Urinary bladder (tissue), 2 donors: ENCODE results near the gene PGK1. TPM values are rescaled to one million over a fixed set of nuclear protein-coding genes. Genes with fewer than 3 reads are reported as not detected.

ENCODE experiments used
- polyA plus RNA-seq: library from polyadenylated mRNA; stranded (reverse); fragments of 200-250 nt; gene quantifications from one replicate; pipeline ENCODE4 v1.2.3, GENCODE V29; 2013
- total RNA-seq: library from RNA; depleted of rRNA; stranded (reverse); fragments of >200 nt; gene quantifications from one replicate; pipeline ENCODE4 v1.2.3, GENCODE V29; 2014
- donor health status: healthy.

Gene PGK1
- total and polyA plus RNA-seq, 2 donors: 101 to 205 TPM

Other genes starting within 250 kb of the PGK1 start
- gene MAGT1, start 208.8 kb upstream of the PGK1 start, total RNA-seq: 108 TPM
- 24.7 TPM for gene MAGT1, start 208.8 kb upstream of the PGK1 start, polyA plus RNA-seq
- 350 TPM for gene COX7B, start 204.8 kb upstream of the PGK1 start, total RNA-seq
- 645 TPM for gene COX7B, start 204.8 kb upstream of the PGK1 start, polyA plus RNA-seq
- 29.6 TPM for gene ATP7A, start 193.6 kb upstream of the PGK1 start, total RNA-seq
- 5.1 TPM for gene ATP7A, start 193.6 kb upstream of the PGK1 start, polyA plus RNA-seq
- gene PGAM4, start 134.6 kb upstream of the PGK1 start, total RNA-seq: not detected
- gene PGAM4, start 134.6 kb upstream of the PGK1 start, polyA plus RNA-seq: 0.13 TPM
- gene TAF9B, start 35.4 kb downstream of the PGK1 start, total RNA-seq: 41.0 TPM
- 22.0 TPM for gene TAF9B, start 35.4 kb downstream of the PGK1 start, polyA plus RNA-seq
- 12.9 TPM for gene CYSLTR1, start 223.4 kb downstream of the PGK1 start, total RNA-seq
- 1.7 TPM for gene CYSLTR1, start 223.4 kb downstream of the PGK1 start, polyA plus RNA-seq